GM23248 (cell line): ENCODE results near the gene UCN2. TPM values are rescaled to one million over a fixed set of nuclear protein-coding genes. Genes with fewer than 3 reads are reported as not detected.

Experiments used
- DNase-seq: peaks from one replicate; pipeline ENCODE4 v3.0.0-alpha.2; 2015
- H2AFZ ChIP-seq: fragments of 200-600 bp; sonication (generic); 2 replicates; pipeline ENCODE4 v1.6.1; 2016; ENCODE audit warnings: antibody characterized with exemption
- H3F3A ChIP-seq: fragments of 200-600 bp; sonication (generic); 2 replicates; pipeline ENCODE4 v1.6.1; 2016; ENCODE audit warnings: mild to moderate bottlenecking, antibody characterized with exemption, mixed run types; ENCODE audit not compliant: insufficient read depth
- H3K27ac ChIP-seq: fragments of 200-600 bp; sonication (generic); 2 replicates; pipeline ENCODE4 v1.5.1; 2016; ENCODE audit warnings: mild to moderate bottlenecking
- H3K27me3 ChIP-seq: fragments of 200-600 bp; sonication (generic); replicated peaks from 2 replicates; pipeline ENCODE4 v1.6.1; 2016; ENCODE audit warnings: mild to moderate bottlenecking; ENCODE audit not compliant: insufficient read depth
- H3K36me3 ChIP-seq: fragments of 200-600 bp; sonication (generic); 2 replicates; pipeline ENCODE4 v1.6.1; 2016; ENCODE audit warnings: low read depth, mild to moderate bottlenecking
- H3K4me1 ChIP-seq: fragments of 200-600 bp; sonication (generic); 2 replicates; pipeline ENCODE4 v1.6.1; 2016; ENCODE audit warnings: mild to moderate bottlenecking; ENCODE audit not compliant: insufficient read depth
- H3K4me2 ChIP-seq: fragments of 200-600 bp; sonication (generic); one replicate; pipeline ENCODE4 v1.6.1; 2016; ENCODE audit warnings: mild to moderate bottlenecking; ENCODE audit not compliant: unreplicated experiment
- H3K4me3 ChIP-seq: fragments of 200-600 bp; sonication (generic); 2 replicates; pipeline ENCODE4 v1.5.1; 2016; ENCODE audit warnings: mild to moderate bottlenecking
- H3K79me2 ChIP-seq: fragments of 200-600 bp; sonication (generic); 2 replicates; pipeline ENCODE4 v1.6.1; 2016; ENCODE audit warnings: mild to moderate bottlenecking; ENCODE audit not compliant: insufficient read depth
- H3K9ac ChIP-seq: fragments of 200-600 bp; sonication (generic); 2 replicates; pipeline ENCODE4 v1.6.1; 2016; ENCODE audit warnings: mild to moderate bottlenecking
- H3K9me2 ChIP-seq: fragments of 200-600 bp; sonication (generic); 2 replicates; pipeline ENCODE4 v1.6.1; 2016; ENCODE audit warnings: mixed run types, mild to moderate bottlenecking, moderate library complexity; ENCODE audit not compliant: insufficient read depth
- H3K9me3 ChIP-seq: fragments of 200-600 bp; sonication (generic); one replicate; pipeline ENCODE4 v1.6.1; 2017; ENCODE audit warnings: low read depth
- H4K20me1 ChIP-seq: fragments of 200-600 bp; sonication (generic); 2 replicates; pipeline ENCODE4 v1.6.0; 2016; ENCODE audit not compliant: insufficient read depth
- EZH2 ChIP-seq: fragments of 200-600 bp; sonication (generic); IDR thresholded peaks from 2 replicates; pipeline ENCODE4 v1.6.1; 2018; ENCODE audit warnings: antibody characterized with exemption, mild to moderate bottlenecking; ENCODE audit not compliant: insufficient read depth, poor library complexity, severe bottlenecking
- EZH2phosphoT487 ChIP-seq: fragments of 200-600 bp; sonication (generic); IDR thresholded peaks from 2 replicates; pipeline ENCODE4 v1.6.1; 2018; ENCODE audit warnings: antibody characterized with exemption, moderate library complexity, mild to moderate bottlenecking, low read depth; ENCODE audit not compliant: insufficient read depth
- WGBS, 2 experiments: methylation state at CpG; one replicate each; pipeline ENCODE4 v1.1.6; 2015 to 2017; ENCODE audit warnings: low lambda C conversion rate in 2 of 2, low coverage in 1 of 2; ENCODE audit errors: missing lambda C conversion rate in 2 of 2; 5-methylcytosine and 5-hydroxymethylcytosine counted together
- in situ Hi-C: fragments of 300-500 bp; cut with MboI; formaldehyde crosslinking; loops from 2 replicates; pipeline ENCODE4 v1.15.0; 2020
- polyA plus RNA-seq: library from polyadenylated mRNA; unstranded; fragments of >200 nt; fragmentation: Nextera tagmentation; extraction: Ambion mirVana; gene quantifications from 2 replicates; pipeline ENCODE4 v1.2.1, GENCODE V29; 2016
- total RNA-seq: library from RNA; depleted of rRNA; stranded (reverse); fragments of >200 nt; shearing (Covaris generic); gene quantifications from 2 replicates; pipeline ENCODE4 v1.2.3, GENCODE V29; 2014

The UCN2 gene
- total and polyA plus RNA-seq, 2 experiments from 2014 or later, result 0.45 to 0.86 TPM

DNA sequence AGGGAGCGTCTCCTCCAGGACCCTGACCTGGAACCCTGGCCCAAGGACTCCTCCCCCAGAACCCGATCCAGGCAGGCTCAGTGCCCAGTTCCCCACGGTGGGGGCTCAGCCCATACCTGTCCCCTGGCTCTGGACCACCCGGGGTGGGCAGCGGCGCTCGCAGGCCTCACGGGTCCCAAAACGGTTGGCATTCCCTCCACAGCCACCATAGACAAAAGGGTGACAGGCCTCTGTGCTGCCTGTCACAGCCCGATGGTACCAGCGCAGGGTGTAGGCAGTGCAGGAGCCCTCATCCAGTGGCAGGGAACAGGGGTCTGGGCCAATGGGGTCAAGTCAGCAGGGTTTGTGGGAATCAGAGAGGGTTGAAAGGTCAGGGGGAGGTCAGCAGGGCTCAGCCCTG, 1.1 kb upstream of the UCN2 start:
- H3K36me3 ChIP-seq, result no peaks in the 10 kb centered on the region
- no peak overlapping the region for H3K4me2 ChIP-seq
- H3F3A ChIP-seq, result peaks cover 8% of the 10 kb centered on the region
- no peak for DNase-seq
- no peaks in the 10 kb centered on the region for H3K9me3 ChIP-seq
- H3K4me3 ChIP-seq, result no peak overlapping the region
- H3K79me2 ChIP-seq, result no peaks in the 10 kb centered on the region
- H3K9me2 ChIP-seq, result no peaks in the 10 kb centered on the region
- H3K27me3 ChIP-seq, result no peaks in the 10 kb centered on the region
- peak overlapping the region; percentile 75 for H3K9ac ChIP-seq
- WGBS, 2 experiments, result 91 to 96% methylated on average over 10 to 11 of the region's 11 CpGs
- TF ChIP-seq EZH2phosphoT487, result no peak
- no peak for TF ChIP-seq EZH2
- no peak overlapping the region for H2AFZ ChIP-seq
- peaks cover 51% of the 10 kb centered on the region for H3K4me1 ChIP-seq
- no peaks in the 10 kb centered on the region for H4K20me1 ChIP-seq
- in situ Hi-C loops, result no loop called here
- peak overlapping the region; percentile 85 for H3K27ac ChIP-seq

- peak overlapping the region; percentile 44 for H3K4me2 ChIP-seq
- peak overlapping the region; percentile 75 for H3K9ac ChIP-seq
- peaks cover 8% of the 10 kb centered on the region for H3F3A ChIP-seq
- H3K4me3 ChIP-seq, result no peak overlapping the region
- no peaks in the 10 kb centered on the region for H4K20me1 ChIP-seq
- peaks cover 51% of the 10 kb centered on the region for H3K4me1 ChIP-seq
- peak overlapping the region; percentile 85 for H3K27ac ChIP-seq
- H3K79me2 ChIP-seq, result no peaks in the 10 kb centered on the region
- H3K9me3 ChIP-seq, result no peaks in the 10 kb centered on the region
- H2AFZ ChIP-seq, result peak overlapping the region; percentile 33
- H3K9me2 ChIP-seq, result no peaks in the 10 kb centered on the region
- in situ Hi-C loops, result no loop called here
- 43 to 45% methylated on average over 10 of the region's 10 CpGs for WGBS, 2 experiments
- H3K36me3 ChIP-seq, result no peaks in the 10 kb centered on the region
- no peaks in the 10 kb centered on the region for H3K27me3 ChIP-seq
- TF ChIP-seq EZH2phosphoT487 (no peak), EZH2 (no peak)
- peak; percentile 90 for DNase-seq
Measured at GRCh38 chr3:48564022-48564421, 441 bp upstream of the UCN2 start.

DNA sequence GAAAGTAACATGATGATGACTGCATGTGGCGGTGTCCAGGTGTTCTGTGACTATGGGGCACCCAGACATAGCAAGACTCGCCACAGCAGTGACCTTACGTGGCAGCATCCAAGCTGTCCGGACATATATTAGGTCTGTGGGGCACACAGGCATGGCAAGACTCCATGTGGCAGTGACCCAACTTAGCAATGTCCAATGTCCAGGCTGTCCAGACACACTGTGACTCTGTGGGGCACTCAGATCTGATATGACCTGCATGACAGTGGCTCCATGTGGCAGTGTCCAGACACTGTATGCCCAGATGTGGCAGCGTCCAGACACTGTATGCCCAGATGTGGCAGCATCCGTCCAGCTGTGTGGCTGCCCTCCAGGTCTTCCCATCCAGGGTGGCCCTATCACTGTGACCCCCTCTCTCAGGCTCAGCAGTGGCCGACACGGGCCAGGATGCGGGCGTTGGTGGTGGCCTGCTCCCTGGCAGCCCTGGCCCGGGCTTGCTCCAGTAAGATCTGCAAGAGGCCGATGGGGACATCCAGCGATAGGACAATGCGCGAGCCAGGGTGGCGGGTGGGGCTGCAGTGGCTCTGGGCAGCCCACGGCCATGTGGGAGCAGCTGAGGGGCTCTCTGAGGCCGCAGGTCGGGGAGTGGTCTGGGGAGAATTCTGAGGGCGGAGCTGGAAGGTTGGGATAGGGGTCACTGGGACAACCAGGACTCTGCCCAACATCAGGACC, 1.1 kb downstream of the UCN2 start:
- no peak for TF ChIP-seq EZH2
- no peak for TF ChIP-seq EZH2phosphoT487
- no peak for DNase-seq
- no peaks in the 10 kb centered on the region for H3K9me3 ChIP-seq
- H3K4me2 ChIP-seq, result no peak overlapping the region
- in situ Hi-C loops, result no loop called here
- no peaks in the 10 kb centered on the region for H3K36me3 ChIP-seq
- no peak overlapping the region for H2AFZ ChIP-seq
- no peaks in the 10 kb centered on the region for H4K20me1 ChIP-seq
- H3K27ac ChIP-seq, result peak overlapping the region; percentile 85; the same call in 1 of the 2 replicates
- H3F3A ChIP-seq, result peaks cover 8% of the 10 kb centered on the region
- peak overlapping the region; percentile 75; the same call in 1 of the 2 replicates for H3K9ac ChIP-seq
- no peaks in the 10 kb centered on the region for H3K27me3 ChIP-seq
- H3K4me1 ChIP-seq, result peaks cover 56% of the 10 kb centered on the region
- no peaks in the 10 kb centered on the region for H3K79me2 ChIP-seq
- no peak overlapping the region for H3K4me3 ChIP-seq
- no peaks in the 10 kb centered on the region for H3K9me2 ChIP-seq
- 90 to 92% methylated on average over 20 of the region's 20 CpGs for WGBS, 2 experiments

DNA sequence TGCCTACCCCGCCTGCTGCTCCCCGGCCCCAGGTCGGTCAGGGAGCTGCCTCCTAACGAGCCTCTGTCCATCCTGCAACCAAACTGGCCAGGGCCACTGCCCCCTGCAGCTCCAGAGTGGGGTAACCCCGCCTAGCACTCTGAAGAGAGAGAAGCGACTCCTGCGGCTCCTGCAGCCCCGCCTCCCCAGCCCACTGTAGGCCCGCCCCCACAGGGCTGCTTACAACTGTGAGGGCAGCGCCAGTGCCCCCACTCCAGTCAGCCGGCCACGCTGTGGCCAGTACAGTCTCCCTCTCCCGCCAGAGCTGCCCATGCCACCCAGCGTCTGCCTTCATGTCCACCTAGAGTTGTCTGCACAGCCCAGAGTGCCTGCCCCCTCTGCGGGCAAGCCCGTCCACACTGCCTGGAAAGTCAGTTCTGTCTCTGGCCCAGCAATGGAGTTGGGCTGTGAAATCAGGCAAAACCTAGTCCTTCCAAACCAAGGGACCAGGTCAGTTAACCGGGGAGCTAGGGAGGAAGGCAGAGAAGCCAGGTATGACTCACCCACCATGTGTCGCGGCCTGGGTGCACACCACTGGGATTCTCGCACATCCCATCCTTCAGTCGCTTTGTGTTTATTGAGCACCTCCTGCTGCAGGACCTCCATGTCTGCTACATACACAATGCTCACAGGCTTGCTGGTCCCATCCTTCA, 2.4 kb downstream of the UCN2 start:
- H3K4me2 ChIP-seq, result peak overlapping the region; percentile 43
- no peaks in the 10 kb centered on the region for H3K36me3 ChIP-seq
- no peaks in the 10 kb centered on the region for H3K79me2 ChIP-seq
- no peaks in the 10 kb centered on the region for H3K27me3 ChIP-seq
- DNase-seq, result peak; percentile 81
- 31 to 39% methylated on average over 15 to 21 of the region's 21 CpGs for WGBS, 2 experiments
- no peak for TF ChIP-seq EZH2phosphoT487
- no peak for TF ChIP-seq EZH2
- H3K4me1 ChIP-seq, result peaks cover 53% of the 10 kb centered on the region
- peak overlapping the region; percentile 33 for H3K4me3 ChIP-seq
- peak overlapping the region; percentile 36; the same call in 1 of the 2 replicates for H3K27ac ChIP-seq
- no peaks in the 10 kb centered on the region for H4K20me1 ChIP-seq
- in situ Hi-C loops, result no loop called here
- peaks cover 8% of the 10 kb centered on the region for H3F3A ChIP-seq
- no peaks in the 10 kb centered on the region for H3K9me3 ChIP-seq
- peak overlapping the region; percentile 14 for H3K9ac ChIP-seq
- H3K9me2 ChIP-seq, result no peaks in the 10 kb centered on the region
- H2AFZ ChIP-seq, result peak overlapping the region; percentile 71
